Activated T-cell treated with anti-CD3 and anti-CD28 coated beads for 4 hours (primary cell): ENCODE data around the gene PDE6G.

Experiments
- DNase-seq: peaks from one replicate; pipeline ENCODE4 v3.0.0-alpha.2; 2020

PDE6G gene

GRCh38 chr17:81656835-81657234, 493 bp upstream of the PDE6G start:
- no peak for DNase-seq

GRCh38 chr17:81655378-81656117, 794 bp downstream of the PDE6G start:
- DNase-seq = no peak

- DNase-seq = no peak
Measured at GRCh38 chr17:81652906-81653771, 3.2 kb downstream of the PDE6G start.

GRCh38 chr17:81651692-81652091, 4.7 kb downstream of the PDE6G start:
- no peak for DNase-seq

GRCh38 chr17:81650951-81651350, 5.4 kb downstream of the PDE6G start:
- no peak for DNase-seq

- DNase-seq = no peak
Measured at GRCh38 chr17:81648707-81649085, 7.6 kb downstream of the PDE6G start.

- DNase-seq = no peak
Measured at GRCh38 chr17:81648013-81648706, 8.2 kb downstream of the PDE6G start.

- DNase-seq = no peak
Measured at GRCh38 chr17:81647640-81648012, 8.7 kb downstream of the PDE6G start.

- DNase-seq = no peak
Measured at GRCh38 chr17:81646869-81647600, 9.3 kb downstream of the PDE6G start.

GRCh38 chr17:81644976-81645952, 11.1 kb downstream of the PDE6G start:
- DNase-seq = no peak

GRCh38 chr17:81644496-81644895, 11.8 kb downstream of the PDE6G start:
- no peak for DNase-seq

- DNase-seq = no peak
Measured at GRCh38 chr17:81641825-81642489, 14.4 kb downstream of the PDE6G start.

- no peak for DNase-seq
Measured at GRCh38 chr17:81640011-81640410, 16.3 kb downstream of the PDE6G start.

GRCh38 chr17:81638683-81639082, 17.7 kb downstream of the PDE6G start:
- DNase-seq = no peak

- peak; percentile 79 for DNase-seq
Measured at GRCh38 chr17:81636505-81637288, 19.6 kb downstream of the PDE6G start, which contains the start of the genes NPLOC4 and TSPAN10. Gene NPLOC4, minus strand, starts transcription at chr17:81637112. Its CDS starts 182 bp downstream, at chr17:81636930. Gene TSPAN10, plus strand, starts transcription at chr17:81637196. Its CDS starts 5,217 bp downstream, at chr17:81642413.

GRCh38 chr17:81635973-81636504, 20.3 kb downstream of the PDE6G start:
- no peak for DNase-seq

- DNase-seq = no peak
Measured at GRCh38 chr17:81635431-81635830, 20.9 kb downstream of the PDE6G start.

- DNase-seq = no peak
Measured at GRCh38 chr17:81631482-81631881, 24.9 kb downstream of the PDE6G start.

GRCh38 chr17:81630274-81630673, 26.1 kb downstream of the PDE6G start:
- no peak for DNase-seq
